NCI-H345 treated with DMSO at 0.1 percent for 48 hours (cell line): ENCODE data around the gene ITPKB.

Experiments
- DNase-seq: peaks from one replicate; lab custom pipeline; 2025; ENCODE audit not compliant: unreplicated experiment; lab: John Stamatoyannopoulos, UW

The ITPKB gene

GRCh38 chr1:226706684-226707083 lies 32.4 kb downstream of the ITPKB start:
- no peak for DNase-seq

GRCh38 chr1:226704169-226704937 lies 34.7 kb downstream of the ITPKB start:
- DNase-seq, result no peak

DNA sequence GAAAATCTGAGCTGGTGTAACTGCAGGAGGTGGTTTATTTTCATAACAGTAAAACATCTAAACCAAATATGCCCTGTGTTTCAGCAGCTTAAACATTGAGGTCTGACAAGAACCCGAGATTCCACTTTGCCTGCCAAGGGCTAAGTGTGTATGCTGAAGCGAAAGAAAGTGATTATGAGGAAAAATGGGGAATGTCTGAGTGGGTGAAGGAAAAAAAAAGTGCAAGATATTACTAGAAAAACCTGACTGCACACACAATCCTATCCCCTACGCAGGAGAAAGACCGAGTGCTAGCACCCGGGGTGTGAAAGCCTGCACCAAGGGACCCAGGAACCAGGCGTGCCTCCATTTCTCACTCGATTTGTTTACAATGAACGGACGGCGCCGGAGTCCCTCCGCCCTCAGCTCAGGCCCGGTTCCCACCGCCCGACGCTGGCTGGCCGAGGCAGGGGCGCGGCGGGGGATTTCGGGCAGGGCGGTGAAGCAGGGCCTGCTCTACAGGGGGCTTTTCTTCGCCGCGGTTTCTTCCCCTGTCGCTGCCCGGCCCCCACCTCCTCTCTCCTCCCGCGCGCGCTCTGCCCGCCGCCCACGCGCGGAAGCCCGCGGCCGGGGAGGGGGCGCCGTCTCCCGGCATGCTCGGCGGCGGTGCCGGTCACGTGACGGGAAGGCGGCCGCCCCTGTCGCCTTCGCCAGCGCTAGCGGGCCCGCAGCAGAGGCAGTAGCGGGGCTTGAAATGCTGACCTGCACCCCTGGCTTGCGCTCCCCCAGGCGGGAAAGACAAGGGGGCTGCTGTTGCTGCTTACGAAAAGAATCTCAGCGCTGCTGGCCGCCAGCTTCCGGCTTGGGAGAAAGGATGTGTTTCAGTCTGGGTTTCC lies 35.9 kb downstream of the ITPKB start:
- DNase-seq, result no peak

- DNase-seq, result no peak
Measured at GRCh38 chr1:226702318-226702956, 36.6 kb downstream of the ITPKB start.

DNA sequence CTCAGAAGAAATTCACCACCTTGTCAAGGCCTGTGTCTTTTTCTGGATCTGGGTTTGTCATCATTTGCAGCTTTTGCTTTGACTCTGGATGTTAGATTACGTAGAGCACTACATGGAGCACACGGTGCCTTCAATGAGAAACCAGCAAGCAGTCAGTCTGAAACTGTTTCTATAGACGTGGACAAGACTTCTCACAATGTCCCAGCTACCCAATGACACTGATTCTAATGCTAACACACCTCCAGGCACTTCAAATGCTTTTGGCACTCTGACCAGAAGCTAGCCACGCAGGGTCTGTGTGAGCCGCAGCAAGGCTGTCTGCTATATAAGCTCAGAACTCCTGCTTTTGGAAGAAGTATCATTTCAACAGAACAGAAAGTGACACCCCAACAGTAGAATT lies 38.2 kb downstream of the ITPKB start:
- DNase-seq, result no peak

DNA sequence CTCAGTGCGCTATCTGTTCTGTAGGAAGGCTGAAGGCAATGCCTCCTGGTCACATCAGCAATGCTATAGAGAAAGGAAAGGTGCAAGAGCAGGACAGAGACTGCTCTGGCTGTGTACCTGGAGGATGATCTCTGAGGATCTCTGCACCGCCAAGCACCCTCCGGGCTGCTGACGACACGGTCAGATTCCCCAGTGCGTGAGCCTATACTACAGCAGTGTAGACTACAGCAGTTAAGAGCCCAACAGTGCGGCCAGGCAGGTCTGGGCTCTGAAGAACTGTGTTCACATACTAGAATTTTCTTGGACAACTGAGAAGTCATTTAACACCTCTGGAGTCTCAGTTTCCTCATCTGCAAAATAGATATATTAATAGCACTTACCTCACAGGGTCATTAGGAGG lies 39.9 kb downstream of the ITPKB start:
- no peak for DNase-seq

DNA sequence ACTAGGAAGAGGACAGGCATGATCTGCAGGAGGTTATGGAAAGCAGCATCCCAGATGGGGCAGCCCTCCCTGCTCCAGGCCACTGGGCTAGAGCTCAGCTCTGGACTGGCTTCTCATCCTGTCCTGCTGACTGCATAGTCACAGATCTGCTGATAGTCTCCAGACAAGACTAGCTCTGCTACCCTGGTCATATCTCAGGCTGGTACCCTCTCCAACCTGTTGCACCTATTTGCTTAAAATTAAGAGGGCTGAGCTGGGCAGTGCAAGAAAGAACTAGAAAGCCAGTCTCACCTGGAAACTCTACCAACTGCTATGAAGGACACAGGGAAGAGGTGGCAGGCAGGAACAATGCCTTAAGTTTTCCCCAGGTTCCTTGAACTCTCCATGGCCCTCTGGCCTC lies 40.4 kb downstream of the ITPKB start:
- no peak for DNase-seq

GRCh38 chr1:226697929-226698544 lies 41.0 kb downstream of the ITPKB start:
- DNase-seq, result no peak

DNA sequence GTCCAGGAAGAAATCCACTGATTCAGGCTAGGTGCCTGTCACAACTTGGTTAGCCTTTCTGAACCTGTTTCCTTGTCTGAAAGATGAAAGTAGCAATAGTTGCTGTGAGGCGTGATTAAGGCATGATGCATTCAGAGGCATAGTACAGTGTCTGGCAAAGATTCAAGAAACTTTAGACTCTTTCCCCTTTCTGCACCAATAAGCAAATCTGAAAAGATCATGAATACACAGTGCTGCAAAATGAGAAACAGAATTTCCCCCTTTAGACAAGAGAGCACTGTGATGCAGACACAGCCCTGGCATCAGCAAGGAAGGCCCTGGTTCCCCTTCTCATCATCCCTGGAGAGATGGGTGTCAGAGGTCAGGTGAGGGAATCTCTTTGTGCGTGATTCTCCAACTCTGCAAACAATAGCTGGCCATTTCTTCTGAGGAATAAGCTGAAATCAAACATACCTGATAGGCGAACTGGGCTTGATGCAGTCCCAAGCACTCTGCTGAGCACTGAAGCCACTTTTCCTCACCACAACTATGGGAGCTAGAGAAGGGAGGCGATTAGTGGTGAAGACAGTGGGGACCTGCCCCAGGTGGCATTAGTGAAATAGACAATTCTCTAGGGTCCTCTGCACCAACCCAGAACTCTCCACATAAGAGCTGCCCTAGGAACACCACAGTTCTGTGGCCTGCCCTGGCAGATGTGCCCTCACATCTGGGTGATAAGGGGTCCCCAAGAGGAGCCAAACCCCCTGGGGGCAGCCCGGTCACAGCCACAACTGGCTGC lies 41.7 kb downstream of the ITPKB start:
- DNase-seq, result no peak

DNA sequence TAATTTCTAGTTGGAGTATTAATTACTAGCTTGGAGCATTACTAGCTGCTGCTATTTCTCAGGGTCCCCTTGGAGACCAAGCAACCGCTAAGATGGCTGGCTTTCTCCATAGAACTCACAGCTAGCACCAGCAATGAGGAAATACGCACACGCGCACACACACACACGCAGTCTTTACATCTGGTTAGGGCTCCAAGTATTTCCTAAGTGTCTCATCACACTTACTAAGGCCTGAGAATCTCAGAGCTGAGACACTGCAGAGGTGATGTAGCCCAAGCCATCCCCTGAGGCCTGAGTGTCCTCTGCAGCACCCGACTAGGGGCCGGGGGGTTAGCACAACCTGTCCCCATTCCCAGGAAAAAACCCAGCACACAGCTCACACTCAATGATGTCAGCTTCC lies 42.5 kb downstream of the ITPKB start:
- no peak for DNase-seq

DNA sequence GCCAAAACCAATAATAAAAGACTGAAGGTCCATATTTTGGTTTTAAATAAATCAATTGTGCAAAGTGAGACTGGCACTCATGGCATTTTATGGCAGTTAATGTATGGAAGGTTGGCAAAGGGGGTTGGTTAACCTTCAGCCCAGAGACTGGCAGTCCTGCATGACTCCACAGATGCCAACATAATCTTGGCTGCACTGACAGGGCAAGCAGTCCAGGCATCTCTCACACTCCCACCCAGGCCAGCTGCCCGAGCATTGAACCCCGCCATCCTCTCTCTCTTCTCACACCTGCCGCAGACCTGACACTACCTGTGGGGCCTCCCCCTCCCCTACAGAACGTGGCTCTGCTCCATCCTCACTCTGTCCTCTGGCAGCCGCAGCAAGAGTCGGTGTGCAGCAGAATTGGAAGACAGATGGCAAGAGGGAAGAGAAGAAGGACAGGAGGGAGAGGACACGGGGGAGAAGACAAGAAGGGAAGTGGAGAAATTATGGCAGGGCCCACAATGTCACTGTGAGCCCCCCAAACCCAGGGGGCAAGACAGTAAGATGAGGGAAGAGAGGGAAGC lies 43.7 kb downstream of the ITPKB start:
- DNase-seq, result no peak

GRCh38 chr1:226692823-226693222 lies 46.3 kb downstream of the ITPKB start:
- DNase-seq, result no peak

DNA sequence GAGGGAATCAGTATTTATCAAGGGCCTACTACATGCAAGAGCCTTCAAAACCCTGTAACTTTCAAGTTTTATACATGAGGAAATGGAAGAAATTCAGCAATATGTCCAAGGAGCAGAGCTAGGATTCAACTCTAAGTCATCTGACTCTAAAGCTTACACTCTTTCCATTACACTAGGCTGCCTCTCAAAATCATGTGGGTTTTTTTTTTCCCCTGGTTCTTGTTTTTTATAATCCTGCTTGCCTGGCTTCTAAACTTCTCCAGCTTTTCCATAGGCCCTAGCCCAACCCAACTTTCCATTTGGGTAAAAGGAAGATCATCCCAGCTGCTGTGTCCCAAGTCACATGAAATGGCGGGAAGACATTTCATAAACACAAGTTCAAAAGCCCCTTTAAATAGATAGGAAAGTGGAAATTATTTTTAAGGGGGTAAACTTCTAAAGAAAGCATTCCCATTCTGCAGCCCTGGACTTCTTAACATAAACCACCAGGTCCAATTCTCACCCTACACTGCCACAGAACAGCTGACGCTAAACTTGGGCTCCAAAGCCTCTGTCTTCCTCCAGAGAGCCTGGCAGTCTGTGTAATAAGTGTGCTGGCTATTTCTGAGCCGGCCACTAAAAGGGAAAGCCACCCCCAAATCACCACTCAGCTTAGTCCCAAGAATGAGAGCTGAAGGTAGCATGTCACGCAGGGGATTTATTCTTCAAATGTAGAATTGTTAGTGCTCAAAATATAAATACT lies 46.9 kb downstream of the ITPKB start:
- no peak for DNase-seq

- no peak for DNase-seq
Measured at GRCh38 chr1:226691247-226691646, 47.8 kb downstream of the ITPKB start.

- peak; percentile 91 for DNase-seq
Measured at GRCh38 chr1:226690460-226690982, 48.6 kb downstream of the ITPKB start.

DNA sequence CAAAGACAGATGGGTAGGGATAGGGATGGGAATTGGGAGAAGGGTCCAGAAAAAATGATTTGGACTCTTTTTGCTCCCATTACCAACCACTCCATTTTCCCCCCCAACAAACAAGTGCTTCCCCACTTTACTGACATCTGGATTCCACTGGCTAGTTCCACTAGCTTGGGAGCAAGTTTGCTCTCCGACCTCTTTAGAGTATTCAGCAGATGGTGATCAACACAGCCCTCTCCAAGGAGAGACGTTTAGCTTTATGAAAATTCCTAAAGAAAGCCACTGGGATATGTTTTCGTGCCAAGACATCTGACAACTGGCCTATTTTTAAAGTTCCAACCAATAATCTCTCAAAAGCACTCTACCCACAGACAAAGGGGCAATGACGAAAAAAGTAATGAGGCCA lies 50.3 kb downstream of the ITPKB start:
- DNase-seq, result no peak

DNA sequence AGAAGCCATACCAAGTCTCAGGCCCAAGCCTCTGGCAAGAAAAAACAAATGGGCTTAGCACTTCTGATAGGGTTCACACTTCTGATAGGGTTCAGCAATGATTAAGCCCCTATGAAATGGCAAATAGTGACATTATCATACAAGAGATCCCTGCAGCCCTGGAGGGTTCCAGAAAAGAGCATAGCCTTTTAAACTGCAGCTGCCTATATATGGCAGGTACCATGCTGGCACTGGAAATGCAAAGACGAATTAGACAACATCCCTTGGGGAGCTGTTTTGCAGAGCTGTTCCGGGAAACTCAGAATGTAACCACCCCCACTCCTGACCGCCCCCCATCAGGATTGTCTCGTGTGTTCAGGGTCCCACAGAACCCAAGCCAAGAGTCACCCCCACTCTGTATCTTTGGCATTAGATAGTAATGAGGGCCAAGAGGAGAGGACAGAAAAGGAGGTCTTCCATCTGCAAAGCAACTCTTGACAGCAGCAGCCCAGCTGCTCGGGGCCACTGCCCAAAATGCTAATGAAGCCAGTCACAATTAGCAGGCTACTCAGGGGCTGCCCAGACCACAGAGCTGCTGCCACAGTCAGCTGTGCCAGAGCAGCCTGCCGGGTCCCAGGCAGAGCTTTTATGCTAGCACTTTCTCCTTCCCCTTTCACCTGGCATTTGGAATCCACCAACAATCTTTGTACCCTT lies 50.9 kb downstream of the ITPKB start:
- no peak for DNase-seq

DNA sequence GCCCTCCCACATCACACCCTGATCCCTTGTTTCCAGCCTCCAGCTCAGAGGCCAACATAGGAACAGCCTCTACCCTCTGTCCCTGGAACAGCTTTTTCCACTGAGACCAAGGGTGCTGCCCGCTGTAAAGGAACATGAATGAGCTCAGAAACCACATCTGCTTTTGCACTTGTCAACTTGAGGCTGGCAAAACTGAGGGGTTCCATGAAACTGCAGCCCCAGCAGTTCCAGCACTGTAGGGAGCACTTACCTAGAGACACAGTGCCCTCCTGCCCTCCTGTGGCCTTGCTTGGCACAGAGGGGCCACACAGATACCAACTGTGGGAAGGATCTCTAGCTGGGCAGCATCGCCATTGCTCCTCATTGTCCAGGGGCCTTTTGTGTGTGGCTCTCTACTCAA lies 51.7 kb downstream of the ITPKB start:
- no peak for DNase-seq
